ENCODE data around the gene TMEM255B. TPM values are rescaled to one million over a fixed set of nuclear protein-coding genes. Genes with fewer than 3 reads are reported as not detected.
"Not testable (repeated sequence)": the region's sequence is repeated elsewhere in the genome, so short reads cannot be mapped to it uniquely, and the experiment has no call there.

TMEM255B gene
- total and polyA plus RNA-seq, 4 donors: 6.0 to 19.6 (median 14.8) TPM

DNA sequence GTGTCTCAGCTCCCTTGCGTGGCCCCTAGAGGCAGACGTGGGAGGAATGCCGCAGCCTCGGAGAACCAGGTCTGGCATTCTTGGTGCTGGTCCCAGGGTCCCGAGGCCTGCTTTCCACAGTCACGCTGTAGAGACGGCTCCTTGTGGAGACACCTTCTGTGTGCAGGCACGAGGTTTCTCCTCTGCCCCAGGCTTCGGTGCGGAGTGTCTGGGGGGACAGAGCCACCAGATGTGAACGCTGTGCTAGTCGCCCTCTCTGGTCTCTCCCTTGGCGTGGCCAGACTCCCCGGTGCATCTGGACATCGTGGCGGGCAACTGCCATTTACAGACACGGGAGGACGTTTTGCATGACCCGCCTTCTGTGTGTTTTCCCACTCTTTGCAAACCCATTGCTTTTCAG, 7.5 kb upstream of the TMEM255B start:
- no peaks in the 10 kb centered on the region for H3K36me3 ChIP-seq (ENCODE audit: control insufficient read depth in 4 of 4, insufficient read depth in 4 of 4, low read length in 4 of 4)
- no peak overlapping the region for H3K27ac ChIP-seq (ENCODE audit: low read depth in 1 of 2, low read length in 1 of 2)
- H3K9me3 ChIP-seq (ENCODE audit: control insufficient read depth in 4 of 4, insufficient read depth in 3 of 4, low read length in 3 of 4): peaks cover 0 to 4% (median 1%) of the 10 kb centered on the region in 4 donors
- no peak for ATAC-seq (ENCODE audit: insufficient read depth, low FRiP score)
- no peak overlapping the region for H3K4me3 ChIP-seq
- WGBS, 2 donors: 95 to 98% methylated on average over 19 of the region's 19 CpGs
- no peak for DNase-seq
- TF ChIP-seq, protein P1, sequence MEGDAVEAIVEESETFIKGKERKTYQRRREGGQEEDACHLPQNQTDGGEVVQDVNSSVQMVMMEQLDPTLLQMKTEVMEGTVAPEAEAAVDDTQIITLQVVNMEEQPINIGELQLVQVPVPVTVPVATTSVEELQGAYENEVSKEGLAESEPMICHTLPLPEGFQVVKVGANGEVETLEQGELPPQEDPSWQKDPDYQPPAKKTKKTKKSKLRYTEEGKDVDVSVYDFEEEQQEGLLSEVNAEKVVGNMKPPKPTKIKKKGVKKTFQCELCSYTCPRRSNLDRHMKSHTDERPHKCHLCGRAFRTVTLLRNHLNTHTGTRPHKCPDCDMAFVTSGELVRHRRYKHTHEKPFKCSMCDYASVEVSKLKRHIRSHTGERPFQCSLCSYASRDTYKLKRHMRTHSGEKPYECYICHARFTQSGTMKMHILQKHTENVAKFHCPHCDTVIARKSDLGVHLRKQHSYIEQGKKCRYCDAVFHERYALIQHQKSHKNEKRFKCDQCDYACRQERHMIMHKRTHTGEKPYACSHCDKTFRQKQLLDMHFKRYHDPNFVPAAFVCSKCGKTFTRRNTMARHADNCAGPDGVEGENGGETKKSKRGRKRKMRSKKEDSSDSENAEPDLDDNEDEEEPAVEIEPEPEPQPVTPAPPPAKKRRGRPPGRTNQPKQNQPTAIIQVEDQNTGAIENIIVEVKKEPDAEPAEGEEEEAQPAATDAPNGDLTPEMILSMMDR (IDR thresholded peaks at IDR 0.05; ENCODE audit: control extremely low read depth, extremely low read depth): no peak
- H3K4me1 ChIP-seq (ENCODE audit: control insufficient read depth in 5 of 5, insufficient read depth in 5 of 5, low read length in 5 of 5): no peaks in the 10 kb centered on the region
- peaks cover 0 to 8% (median 0%) of the 10 kb centered on the region in 3 donors for H3K27me3 ChIP-seq (ENCODE audit: control insufficient read depth in 3 of 3, insufficient read depth in 3 of 3, low read length in 2 of 3)
- H3K9ac ChIP-seq (ENCODE audit: insufficient read depth in 1 of 2, low read length in 2 of 2): no peak overlapping the region

DNA sequence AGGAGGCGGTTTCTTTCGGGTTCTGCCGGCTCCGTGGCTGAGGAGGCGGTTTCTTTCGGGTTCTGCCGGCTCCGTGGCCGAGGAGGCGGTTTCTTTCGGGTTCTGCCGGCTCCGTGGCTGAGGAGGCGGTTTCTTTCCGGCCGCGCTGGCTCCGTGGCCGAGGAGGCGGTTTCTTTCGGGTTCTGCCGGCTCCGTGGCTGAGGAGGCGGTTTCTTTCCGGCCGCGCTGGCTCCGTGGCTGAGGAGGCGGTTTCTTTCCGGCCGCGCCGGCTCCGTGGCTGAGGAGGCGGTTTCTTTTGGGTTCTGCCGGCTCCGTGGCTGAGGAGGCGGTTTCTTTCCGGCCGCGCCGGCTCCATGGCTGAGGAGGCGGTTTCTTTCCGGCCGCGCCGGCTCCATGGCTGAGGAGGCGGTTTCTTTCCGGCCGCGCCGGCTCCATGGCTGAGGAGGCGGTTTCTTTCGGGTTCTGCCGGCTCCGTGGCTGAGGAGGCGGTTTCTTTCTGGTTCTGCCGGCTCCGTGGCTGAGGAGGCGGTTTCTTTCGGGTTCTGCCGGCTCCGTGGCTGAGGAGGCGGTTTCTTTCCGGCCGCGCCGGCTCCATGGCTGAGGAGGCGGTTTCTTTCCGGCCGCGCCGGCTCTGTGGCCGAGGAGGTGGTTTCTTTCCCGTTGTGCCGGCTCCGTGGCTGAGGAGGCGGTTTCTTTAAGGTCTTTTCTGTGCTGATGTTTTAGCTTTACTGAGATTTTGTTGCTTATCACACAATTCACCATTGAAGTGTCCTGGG, 6.6 kb upstream of the TMEM255B start:
- H3K9ac ChIP-seq (ENCODE audit: insufficient read depth in 1 of 2, low read length in 2 of 2); H3K4me3 ChIP-seq; DNase-seq; H3K36me3 ChIP-seq (ENCODE audit: control insufficient read depth in 4 of 4, insufficient read depth in 4 of 4, low read length in 4 of 4); H3K27ac ChIP-seq (ENCODE audit: low read depth in 1 of 2, low read length in 1 of 2); H3K9me3 ChIP-seq (ENCODE audit: control insufficient read depth in 4 of 4, insufficient read depth in 3 of 4, low read length in 3 of 4); ATAC-seq (ENCODE audit: insufficient read depth, low FRiP score); H3K4me1 ChIP-seq (ENCODE audit: control insufficient read depth in 5 of 5, insufficient read depth in 5 of 5, low read length in 5 of 5): not testable (repeated sequence)
- H3K27me3 ChIP-seq (ENCODE audit: control insufficient read depth in 3 of 3, insufficient read depth in 3 of 3, low read length in 2 of 3): peaks cover 0 to 13% (median 4%) of the 10 kb centered on the region in 3 donors
- 97% methylated on average over 35 to 78 of the region's 78 CpGs for WGBS, 2 donors

DNA sequence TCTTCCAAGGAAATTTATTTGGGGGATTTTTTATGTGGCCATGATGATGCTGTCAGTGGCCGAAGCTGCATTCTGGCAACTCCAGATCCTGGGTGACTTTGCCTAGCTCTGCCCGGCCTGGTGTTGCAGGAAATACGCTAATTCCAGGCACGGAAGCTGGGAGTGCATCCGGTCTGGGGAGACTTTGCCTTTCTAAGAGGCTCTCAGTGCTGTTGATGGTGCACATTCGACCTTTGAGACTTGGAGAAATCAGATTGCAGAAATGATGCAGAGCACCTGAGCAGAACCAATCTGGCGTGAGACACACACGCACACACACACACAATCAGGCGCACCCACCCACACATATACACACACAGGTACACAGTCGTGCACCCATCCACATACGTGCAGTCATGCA, 5.9 kb upstream of the TMEM255B start:
- Histone ChIP-seq H3K4me3 (no peak overlapping the region), H3K36me3 (ENCODE audit: control insufficient read depth in 4 of 4, insufficient read depth in 4 of 4, low read length in 4 of 4) (peaks cover 0 to 4% (median 0%) of the 10 kb centered on the region in 4 donors), H3K27ac (ENCODE audit: low read depth in 1 of 2, low read length in 1 of 2) (no peak overlapping the region), H3K4me1 (ENCODE audit: control insufficient read depth in 5 of 5, insufficient read depth in 5 of 5, low read length in 5 of 5) (peaks cover 0 to 1% (median 0%) of the 10 kb centered on the region in 5 donors), H3K9me3 (ENCODE audit: control insufficient read depth in 4 of 4, insufficient read depth in 3 of 4, low read length in 3 of 4) (peaks cover 0 to 7% (median 1%) of the 10 kb centered on the region in 4 donors), H3K27me3 (ENCODE audit: control insufficient read depth in 3 of 3, insufficient read depth in 3 of 3, low read length in 2 of 3) (peaks cover 0 to 19% (median 12%) of the 10 kb centered on the region in 3 donors), H3K9ac (ENCODE audit: insufficient read depth in 1 of 2, low read length in 2 of 2) (no peak overlapping the region)
- TF ChIP-seq, protein P1 (IDR thresholded peaks at IDR 0.05; ENCODE audit: control extremely low read depth, extremely low read depth): no peak
- 81% methylated on average over 11 of the region's 11 CpGs for WGBS, 2 donors
- DNase-seq (no peak), ATAC-seq (ENCODE audit: insufficient read depth, low FRiP score) (no peak)

DNA sequence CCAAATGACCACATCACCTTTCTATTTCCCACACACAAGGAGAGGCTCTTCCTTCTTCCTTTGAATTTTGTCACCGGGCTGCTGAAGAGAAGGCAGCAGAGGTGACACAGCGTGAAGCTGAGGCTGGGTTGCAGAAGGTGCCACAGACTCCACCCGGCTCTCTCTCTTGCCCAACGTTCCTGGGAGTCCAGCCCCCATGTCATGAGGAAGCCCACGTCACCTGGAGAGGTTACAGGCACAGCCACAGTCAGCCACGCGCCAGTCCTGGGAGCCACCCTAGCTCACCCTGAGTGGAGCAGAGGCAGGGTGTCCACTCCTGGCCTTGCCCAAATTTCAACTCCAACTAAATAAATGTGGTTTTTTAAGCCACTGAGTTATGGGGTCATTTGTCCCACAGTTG, 4.8 kb upstream of the TMEM255B start:
- Histone ChIP-seq H3K36me3 (ENCODE audit: control insufficient read depth in 4 of 4, insufficient read depth in 4 of 4, low read length in 4 of 4) (peaks cover 0 to 4% (median 0%) of the 10 kb centered on the region in 4 donors), H3K4me1 (ENCODE audit: control insufficient read depth in 5 of 5, insufficient read depth in 5 of 5, low read length in 5 of 5) (peaks cover 0 to 7% (median 3%) of the 10 kb centered on the region in 5 donors), H3K27ac (ENCODE audit: low read depth in 1 of 2, low read length in 1 of 2) (no peak overlapping the region), H3K27me3 (ENCODE audit: control insufficient read depth in 3 of 3, insufficient read depth in 3 of 3, low read length in 2 of 3) (peaks cover 0 to 22% (median 13%) of the 10 kb centered on the region in 3 donors), H3K9me3 (ENCODE audit: control insufficient read depth in 4 of 4, insufficient read depth in 3 of 4, low read length in 3 of 4) (peaks cover 0 to 7% (median 1%) of the 10 kb centered on the region in 4 donors), H3K9ac (ENCODE audit: insufficient read depth in 1 of 2, low read length in 2 of 2) (no peak overlapping the region), H3K4me3 (no peak overlapping the region)
- DNase-seq: no peak
- no peak for ATAC-seq (ENCODE audit: insufficient read depth, low FRiP score)
- 59 to 76% methylated on average over 7 of the region's 7 CpGs for WGBS, 2 donors
- TF ChIP-seq, protein P1 (IDR thresholded peaks at IDR 0.05; ENCODE audit: control extremely low read depth, extremely low read depth): no peak
